Esophagus muscularis mucosa (tissue), 4 donors: ENCODE results near the gene ARL16. TPM values are rescaled to one million over a fixed set of nuclear protein-coding genes. Genes with fewer than 3 reads are reported as not detected.
"Not testable (repeated sequence)": the region's sequence is repeated elsewhere in the genome, so short reads cannot be mapped to it uniquely, and the experiment has no call there.

ENCODE experiments used
- DNase-seq: peaks from one replicate; pipeline ENCODE4 v3.0.0-alpha.2; 2017; ENCODE audit errors: extremely low spot score
- H3K27ac ChIP-seq, 4 donors: fragments of 200-600 bp; sonication (generic); replicated peaks in 1 of 4; 1 replicate in 3 of 4; 2 replicates in 1 of 4; pipeline ENCODE4 v1.5.1; 2016 to 2019; ENCODE audit warnings: mild to moderate bottlenecking in 1 of 4
- H3K27me3 ChIP-seq, 4 donors: fragments of 200-600 bp; sonication (generic); one replicate each; pipeline versions ENCODE4 v1.5.1 to v1.6.0; 2016 to 2019
- H3K36me3 ChIP-seq, 4 donors: fragments of 200-600 bp; sonication (generic); one replicate each; pipeline ENCODE4 v1.5.1; 2016 to 2019
- H3K4me1 ChIP-seq, 4 donors: fragments of 200-600 bp; sonication (generic); one replicate each; pipeline ENCODE4 v1.5.1; 2016 to 2019
- H3K4me3 ChIP-seq, 4 donors: fragments of 200-600 bp; sonication (generic); 1 replicate in 2 of 4; 2 replicates in 2 of 4; pipeline ENCODE4 v1.5.1; 2016 to 2019; ENCODE audit warnings: mild to moderate bottlenecking in 4 of 4, moderate library complexity in 1 of 4
- H3K9me3 ChIP-seq, 4 donors: fragments of 200-600 bp; sonication (generic); 1 replicate in 3 of 4; 2 replicates in 1 of 4; pipeline ENCODE4 v1.5.1; 2016 to 2019
- CTCF ChIP-seq, 3 experiments: fragments of 200-600 bp in 2 of 3; fragments of 450-650 bp in 1 of 3; sonication (generic) in 2 of 3; IDR thresholded peaks; one replicate each; pipeline ENCODE4 v1.5.1; 2017 to 2019; ENCODE audit warnings: antibody characterized with exemption in 3 of 3, mild to moderate bottlenecking in 2 of 3, moderate library complexity in 1 of 3
- EP300 ChIP-seq: sonication (generic); formaldehyde crosslinking; IDR thresholded peaks from one replicate; pipeline ENCODE4 v1.6.1; 2017; ENCODE audit warnings: antibody characterized with exemption
- POLR2A ChIP-seq: fragments of 450-650 bp; IDR thresholded peaks from one replicate; pipeline ENCODE4 v1.6.1; 2017; ENCODE audit warnings: antibody characterized with exemption, moderate library complexity, mild to moderate bottlenecking, low read depth
- POLR2AphosphoS5 ChIP-seq, 2 donors: sonication (generic); formaldehyde crosslinking; IDR thresholded peaks; one replicate each; pipeline ENCODE4 v1.6.1; 2017; ENCODE audit warnings: antibody characterized with exemption in 2 of 2
- WGBS: methylation state at CpG from one replicate; pipeline ENCODE4 v1.1.5; 2018; 5-methylcytosine and 5-hydroxymethylcytosine counted together
- intact Hi-C: fragments of 100-400 bp; cut with DNase I; formaldehyde crosslinking; loops from one replicate; pipeline ENCODE4 v1.15.1; 2023
- total RNA-seq, 4 donors: library from RNA; depleted of rRNA; stranded (reverse); fragments of >200 nt; gene quantifications; one replicate each; pipeline versions ENCODE4 v1.1.0 to v1.2.1, GENCODE V29; 2016

Gene ARL16
- total RNA-seq, 4 donors from 2014 or later, result 23.7 to 38.3 (median 27.3) TPM

- Histone ChIP-seq H3K36me3 (peaks cover 6 to 34% (median 21%) of the 10 kb centered on the region in 4 donors), H3K4me1 (peaks cover 26 to 45% (median 39%) of the 10 kb centered on the region in 4 donors), H3K27me3 (no peaks in the 10 kb centered on the region), H3K4me3 (no peak overlapping the region), H3K9me3 (no peaks in the 10 kb centered on the region), H3K27ac (no peak overlapping the region)
- WGBS, result 80% methylated on average over 15 of the region's 17 CpGs
- intact Hi-C loops, result no loop called here
- DNase-seq, result no peak
- TF ChIP-seq POLR2AphosphoS5 (IDR thresholded peaks at IDR 0.05) (no peak), CTCF (IDR thresholded peaks at IDR 0.05) (no peak), POLR2A (no peak), EP300 (no peak)
Measured at GRCh38 chr17:81681672-81682071, 1.9 kb downstream of the ARL16 start.

GRCh38 chr17:81680150-81680549, 3.4 kb downstream of the ARL16 start:
- intact Hi-C loops, result no loop called here
- no peaks in the 10 kb centered on the region for H3K9me3 ChIP-seq
- peaks cover 23 to 37% (median 31%) of the 10 kb centered on the region in 4 donors for H3K4me1 ChIP-seq
- TF ChIP-seq CTCF (IDR thresholded peaks at IDR 0.05) (no peak), EP300 (no peak), POLR2A (no peak), POLR2AphosphoS5 (IDR thresholded peaks at IDR 0.05) (no peak)
- H3K27ac ChIP-seq, result no peak overlapping the region
- 83% methylated on average over 10 of the region's 11 CpGs for WGBS
- H3K27me3 ChIP-seq, result no peaks in the 10 kb centered on the region
- DNase-seq, result no peak
- peaks cover 0 to 21% (median 10%) of the 10 kb centered on the region in 4 donors for H3K36me3 ChIP-seq
- no peak overlapping the region for H3K4me3 ChIP-seq

GRCh38 chr17:81676906-81677305, 6.7 kb downstream of the ARL16 start:
- no peak for DNase-seq
- 90% methylated on average over 16 of the region's 17 CpGs for WGBS
- Histone ChIP-seq H3K36me3 (peaks cover 22 to 48% (median 36%) of the 10 kb centered on the region in 4 donors), H3K27ac (no peak overlapping the region), H3K4me1 (peaks cover 7 to 13% (median 9%) of the 10 kb centered on the region in 4 donors), H3K27me3 (no peaks in the 10 kb centered on the region), H3K4me3 (no peak overlapping the region), H3K9me3 (no peaks in the 10 kb centered on the region)
- intact Hi-C loops, result no loop called here
- no peak for TF ChIP-seq EP300
- no peak for TF ChIP-seq POLR2AphosphoS5 (IDR thresholded peaks at IDR 0.05)
- TF ChIP-seq POLR2A, result no peak
- TF ChIP-seq CTCF (IDR thresholded peaks at IDR 0.05), result no peak

GRCh38 chr17:81675515-81676221, 7.9 kb downstream of the ARL16 start:
- H3K4me3 ChIP-seq, intact Hi-C loops, H3K4me1 ChIP-seq, H3K27ac ChIP-seq, DNase-seq, H3K9me3 ChIP-seq, H3K27me3 ChIP-seq: not testable (repeated sequence)
- peaks cover 27 to 48% (median 41%) of the 10 kb centered on the region in 4 donors for H3K36me3 ChIP-seq
- TF ChIP-seq POLR2AphosphoS5 (IDR thresholded peaks at IDR 0.05), result peak in 1 of 2 donors; percentile 6
- TF ChIP-seq CTCF (IDR thresholded peaks at IDR 0.05), result peak; percentile 43 to 70 (median 69)
- WGBS, result 40% methylated on average over 18 of the region's 18 CpGs
